H1 (cell line): ENCODE data around the gene ARL6IP6. TPM values are rescaled to one million over a fixed set of nuclear protein-coding genes. Genes with fewer than 3 reads are reported as not detected.
"Not testable (repeated sequence)": the region's sequence is repeated elsewhere in the genome, so short reads cannot be mapped to it uniquely, and the experiment has no call there.

Experiments used
- CTCF ChIA-PET: fragments of 300-600 bp; sonication (Branson Sonifier 250); formaldehyde crosslinking; loops from one replicate; lab custom pipeline; 2021; ENCODE audit not compliant: partially characterized antibody; lab: Charles Lee
- POLR2A ChIA-PET: fragments of 300-600 bp; sonication (Branson Sonifier 250); formaldehyde crosslinking; loops from one replicate; lab custom pipeline; 2021; ENCODE audit warnings: inconsistent platforms; ENCODE audit not compliant: partially characterized antibody; lab: Charles Lee
- DNase-seq, 2 experiments: peaks; one replicate each; pipeline versions ENCODE4 v3.0.0 to v3.0.0-alpha.2; 2010 to 2022; ENCODE audit warnings: low spot score in 2 of 2, low read depth in 1 of 2, mixed read lengths in 1 of 2
- FAIRE-seq: peaks from 2 replicates; lab custom pipeline; 2011; peaks lifted over from hg19 to GRCh38; lab: Jason Lieb, UNC
- H2AFZ ChIP-seq: 2 replicates; pipeline ENCODE4 v1.8.1; 2012; ENCODE audit warnings: low read length, inconsistent platforms
- H2AK5ac ChIP-seq: 2 replicates; pipeline ENCODE4 v1.6.1; 2013; ENCODE audit warnings: low read depth, low read length
- H2BK120ac ChIP-seq: replicated peaks from 2 replicates; pipeline ENCODE3; 2013; ENCODE audit warnings: low read depth, low read length, inconsistent platforms
- H2BK12ac ChIP-seq: 2 replicates; pipeline ENCODE4 v1.6.1; 2013; ENCODE audit warnings: low read depth, low read length
- H2BK15ac ChIP-seq: 2 replicates; pipeline ENCODE4 v1.6.1; 2013; ENCODE audit warnings: low read length
- H2BK20ac ChIP-seq: 2 replicates; pipeline ENCODE4 v1.6.1; 2013; ENCODE audit warnings: low read length
- H2BK5ac ChIP-seq: 2 replicates; pipeline ENCODE4 v1.6.1; 2013; ENCODE audit warnings: low read depth, low read length
- H3K14ac ChIP-seq: 2 replicates; pipeline ENCODE4 v1.6.1; 2013; ENCODE audit warnings: inconsistent platforms; ENCODE audit not compliant: insufficient read length
- H3K18ac ChIP-seq: 2 replicates; pipeline ENCODE4 v1.6.1; 2013; ENCODE audit warnings: low read length; ENCODE audit errors: extremely low read depth
- H3K23ac ChIP-seq: 2 replicates; pipeline ENCODE4 v1.6.1; 2013; ENCODE audit warnings: inconsistent platforms; ENCODE audit not compliant: insufficient read length
- H3K23me2 ChIP-seq: 2 replicates; pipeline ENCODE4 v1.6.1; 2013; ENCODE audit warnings: low read depth, low read length
- H3K27ac ChIP-seq: 2 replicates; pipeline ENCODE4 v1.6.1; 2011; ENCODE audit warnings: low read depth, low read length, inconsistent platforms
- H3K27me3 ChIP-seq, 4 experiments: replicated peaks in 1 of 4; 1 replicate in 1 of 4; 2 replicates in 3 of 4; pipeline versions ENCODE4 v1.6.1 to v1.8.1; 2011 to 2013; ENCODE audit warnings: low read length in 3 of 4, mild to moderate bottlenecking in 3 of 4, inconsistent platforms in 2 of 4, mixed read lengths in 2 of 4, moderate library complexity in 1 of 4; ENCODE audit not compliant: control insufficient read depth in 3 of 4, insufficient read depth in 3 of 4; ENCODE audit errors: extremely low read depth in 1 of 4
- H3K36me3 ChIP-seq, 4 experiments: 2 replicates each; pipeline versions ENCODE4 v1.6.1 to v1.8.1; 2011 to 2013; ENCODE audit warnings: mild to moderate bottlenecking in 4 of 4, low read length in 3 of 4, moderate library complexity in 2 of 4, control low read depth in 1 of 4, inconsistent platforms in 1 of 4; ENCODE audit not compliant: insufficient read depth in 4 of 4, control insufficient read depth in 2 of 4
- H3K4ac ChIP-seq: replicated peaks from 2 replicates; pipeline ENCODE3; 2013; ENCODE audit warnings: low read length, low read depth, mixed read lengths, inconsistent platforms; ENCODE audit not compliant: insufficient read length
- H3K4me1 ChIP-seq, 4 experiments: replicated peaks in 1 of 4; 1 replicate in 1 of 4; 2 replicates in 3 of 4; pipeline versions ENCODE4 v1.6.1 to v1.8.1; 2011 to 2013; ENCODE audit warnings: low read length in 3 of 4, inconsistent platforms in 2 of 4, mixed read lengths in 1 of 4; ENCODE audit not compliant: insufficient read depth in 4 of 4, control insufficient read depth in 3 of 4
- H3K4me2 ChIP-seq, 2 experiments: 2 replicates each; pipeline versions ENCODE4 v1.6.1 to v1.8.1; 2011 to 2013; ENCODE audit warnings: low read depth in 2 of 2, low read length in 2 of 2, control low read depth in 1 of 2, inconsistent platforms in 1 of 2, mild to moderate bottlenecking in 1 of 2; ENCODE audit not compliant: insufficient read depth in 1 of 2
- H3K4me3 ChIP-seq, 4 experiments: fragments of 200-600, 300-600 bp in 1 of 4; sonication (generic), shearing (Covaris generic), sonication (Bioruptor Twin) in 1 of 4; 2 replicates each; pipeline versions ENCODE4 v1.5.1 to v1.8.1; 2011 to 2016; ENCODE audit warnings: low read length in 4 of 4, low read depth in 3 of 4, control low read depth in 2 of 4, inconsistent platforms in 2 of 4, mild to moderate bottlenecking in 2 of 4, mixed read lengths in 1 of 4, moderate library complexity in 1 of 4; ENCODE audit not compliant: insufficient read depth in 2 of 4; ENCODE audit errors: extremely low read depth in 1 of 4
- H3K56ac ChIP-seq: replicated peaks from 2 replicates; pipeline ENCODE3; 2013; ENCODE audit warnings: low read depth, mild to moderate bottlenecking, mixed read lengths, low read length, inconsistent platforms; ENCODE audit not compliant: insufficient read length
- H3K79me1 ChIP-seq: 2 replicates; pipeline ENCODE4 v1.6.1; 2013; ENCODE audit warnings: low read depth, low read length, control low read depth
- H3K79me2 ChIP-seq, 2 experiments: 2 replicates each; pipeline versions ENCODE4 v1.6.1 to v1.8.1; 2012 to 2013; ENCODE audit warnings: low read length in 2 of 2, mild to moderate bottlenecking in 2 of 2, inconsistent platforms in 1 of 2; ENCODE audit not compliant: insufficient read depth in 2 of 2, control insufficient read depth in 1 of 2
- H3K9ac ChIP-seq, 4 experiments: replicated peaks in 1 of 4; 1 replicate in 1 of 4; 2 replicates in 3 of 4; pipeline versions ENCODE4 v1.6.1 to v1.8.1; 2011 to 2013; ENCODE audit warnings: low read depth in 3 of 4, low read length in 3 of 4, control low read depth in 2 of 4, mild to moderate bottlenecking in 2 of 4, moderate library complexity in 2 of 4, inconsistent platforms in 1 of 4; ENCODE audit errors: extremely low read depth in 1 of 4
- H3K9me3 ChIP-seq, 2 experiments: 2 replicates each; pipeline versions ENCODE4 v1.6.1 to v1.8.1; 2012 to 2013; ENCODE audit warnings: mild to moderate bottlenecking in 2 of 2, moderate library complexity in 2 of 2, control low read depth in 1 of 2, inconsistent platforms in 1 of 2, low read depth in 1 of 2, low read length in 1 of 2, mixed read lengths in 1 of 2; ENCODE audit not compliant: insufficient read depth in 2 of 2
- H4K20me1 ChIP-seq, 2 experiments: replicated peaks in 1 of 2; 2 replicates each; pipeline versions ENCODE3 to v1.8.1; 2011 to 2013; ENCODE audit warnings: inconsistent platforms in 2 of 2, low read length in 2 of 2, mild to moderate bottlenecking in 1 of 2; ENCODE audit not compliant: insufficient read depth in 2 of 2, control insufficient read depth in 1 of 2
- H4K5ac ChIP-seq: 2 replicates; pipeline ENCODE4 v1.6.1; 2013; ENCODE audit warnings: low read length, low read depth, mixed read lengths, inconsistent platforms; ENCODE audit not compliant: insufficient read length
- H4K8ac ChIP-seq: 2 replicates; pipeline ENCODE4 v1.8.0; 2013; ENCODE audit warnings: mild to moderate bottlenecking, moderate library complexity, low read length, inconsistent platforms; ENCODE audit not compliant: insufficient read depth; ENCODE audit errors: extremely low read depth
- H4K91ac ChIP-seq: replicated peaks from 2 replicates; pipeline ENCODE3; 2013; ENCODE audit warnings: low read length, mixed read lengths, inconsistent platforms; ENCODE audit not compliant: insufficient read length
- WGBS, 2 experiments: shearing (Covaris generic) in 1 of 2; methylation state at CpG; one replicate each; pipeline versions ENCODE4 v1.1.6 to v1.1.7; 2013 to 2015; ENCODE audit warnings: low lambda C conversion rate in 2 of 2, mixed read lengths in 2 of 2, inconsistent platforms in 1 of 2, low coverage in 1 of 2, missing lambda C conversion rate in 1 of 2; ENCODE audit not compliant: insufficient replicate concordance in 2 of 2, insufficient coverage in 1 of 2, insufficient read length in 1 of 2; ENCODE audit errors: extremely low coverage in 1 of 2, missing lambda C conversion rate in 1 of 2; 5-methylcytosine and 5-hydroxymethylcytosine counted together
- polyA plus RNA-seq, 7 experiments: library from polyadenylated mRNA; depleted of rRNA in 3 of 7; stranded (reverse) in 5 of 7; unstranded in 2 of 7; fragments of >200 nt in 5 of 7; fragments of 200-250 nt in 2 of 7; gene quantifications; 1 replicate in 5 of 7; 2 replicates in 1 of 7; 4 replicates in 1 of 7; pipeline versions ENCODE4 v1.2.1 to v1.2.3, GENCODE V29; 2011 to 2013; ENCODE audit warnings: missing spikeins in 2 of 7, mixed read lengths in 2 of 7
- total RNA-seq: library from RNA; stranded (reverse); fragmentation: NEBNext Ultra II Directional; extraction: Animal tissue kit (Norgen Biotek cat#: 25700); gene quantifications from 2 replicates; pipeline ENCODE4 v1.2.1, GENCODE V29; 2021

ARL6IP6 gene
- total and polyA plus RNA-seq, 2 of the 8 experiments (the other 6 are each of a cell fraction or from before 2014, with no cell fraction given) = 47.3 to 92.9 TPM

- H3K4me3 ChIP-seq, H3K27ac ChIP-seq, H3K79me2 ChIP-seq, H2BK12ac ChIP-seq, H4K8ac ChIP-seq, FAIRE-seq, H3K4ac ChIP-seq, H2BK120ac ChIP-seq, H3K27me3 ChIP-seq, H3K23me2 ChIP-seq, H2BK15ac ChIP-seq, H4K91ac ChIP-seq, H3K4me2 ChIP-seq, H3K23ac ChIP-seq, H3K14ac ChIP-seq, H3K9ac ChIP-seq, H2AK5ac ChIP-seq, H4K20me1 ChIP-seq, DNase-seq, H3K4me1 ChIP-seq, H3K9me3 ChIP-seq, H3K18ac ChIP-seq, H2BK5ac ChIP-seq, H4K5ac ChIP-seq, H3K79me1 ChIP-seq, H2AFZ ChIP-seq, H2BK20ac ChIP-seq, H3K56ac ChIP-seq: not testable (repeated sequence)
- ChIA-PET POLR2A (interaction anchor here (1.4 kb wide), 1 partner anchor 27 kb away, joined by 3 read pairs; no protein-coding TSS in a partner anchor), CTCF (interaction anchor here (0.6 to 3.2 kb wide), 2 partner anchors 32 to 306 kb away, joined by 3 to 7 read pairs; no protein-coding TSS in a partner anchor)
- 89% methylated on average over 4 of the region's 4 CpGs; no CpG with 5 or more reads in 1 of the 2 experiments for WGBS, 2 experiments
- H3K36me3 ChIP-seq = peaks cover 0 to 21% (median 0%) of the 10 kb centered on the region in 4 experiments; a peak in 2 of 8 replicates
Observed at GRCh38 chr2:152747751-152748150, 29.3 kb downstream of the ARL6IP6 start.
